ENCODE results near the gene INPP4B. TPM values are rescaled to one million over a fixed set of nuclear protein-coding genes. Genes with fewer than 3 reads are reported as not detected.

INPP4B gene
- total and polyA plus RNA-seq, 7 experiments from 2014 or later, result 52.8 to 77.5 (median 64.2) TPM

DNA sequence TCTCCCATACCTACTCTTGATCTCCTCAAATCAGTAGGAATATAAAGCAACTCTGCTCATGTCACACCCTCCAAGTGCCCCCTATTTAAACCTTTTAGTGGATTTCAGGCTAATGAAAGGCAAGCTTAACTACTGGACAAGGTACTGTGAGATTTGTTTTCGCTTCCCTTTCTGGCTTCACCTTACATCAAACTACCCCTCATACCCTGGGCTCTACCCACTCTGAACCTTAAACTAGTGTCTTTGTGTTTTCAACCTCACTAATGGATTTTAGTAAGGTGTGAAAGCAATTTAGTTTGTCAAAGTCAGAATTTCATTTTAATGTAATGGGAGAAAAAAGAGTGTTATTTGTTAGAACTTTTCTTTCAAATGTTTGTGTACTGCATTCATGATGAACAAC lies 291.7 kb downstream of the INPP4B start:
- intact Hi-C loops (cut with micrococcal nuclease), result no loop called here
- Histone ChIP-seq H3K4me3 (ENCODE audit: low read length) (no peak overlapping the region), H3K4me1 (ENCODE audit: control insufficient read depth in 2 of 2, insufficient read depth in 2 of 2, low read length in 2 of 2) (peaks cover 0 to 58% of the 10 kb centered on the region in 2 donors), H3K36me3 (ENCODE audit: control insufficient read depth in 2 of 3, insufficient read depth in 3 of 3, low read length in 3 of 3) (no peaks in the 10 kb centered on the region), H3K27me3 (ENCODE audit: control insufficient read depth in 2 of 2, insufficient read depth in 2 of 2, low read length in 2 of 2) (no peaks in the 10 kb centered on the region), H3K9me3 (ENCODE audit: control insufficient read depth in 2 of 3, low read length in 3 of 3) (no peaks in the 10 kb centered on the region), H3K27ac (ENCODE audit: low read depth, low read length) (no peak overlapping the region)
- ChIA-PET POLR2A (interaction anchor here (0.6 to 5.5 kb wide), 7 partner anchors 8 to 175 kb away, joined by 3 to 55 read pairs (median 4); no protein-coding TSS in a partner anchor), CTCF (interaction anchor here (2.1 kb wide), 1 partner anchor 13 kb away, joined by 5 read pairs; no protein-coding TSS in a partner anchor)
- DNase-seq (no peak), ATAC-seq (no peak)
- Mint-ChIP-seq H3K27ac (peak overlapping the region in 5 of 9 donors; percentile 18 to 95 (median 46)), H3K4me3 (peak overlapping the region in 4 of 10 donors; percentile 1 to 32 (median 16)), H3K36me3 (peaks cover 0 to 3% (median 0%) of the 10 kb centered on the region in 5 donors), H3K27me3 (no peaks in the 10 kb centered on the region), H3K4me1 (peaks cover 36 to 97% (median 88%) of the 10 kb centered on the region in 7 donors), H3K9me3 (no peaks in the 10 kb centered on the region)

GRCh38 chr4:142551517-142552305 lies 294.4 kb downstream of the INPP4B start:
- ChIA-PET CTCF (interaction anchor here (1.4 to 2.7 kb wide), 3 partner anchors 8 to 200 kb away, joined by 5 to 9 read pairs (median 5); no protein-coding TSS in a partner anchor), POLR2A (interaction anchor here (1.0 to 1.8 kb wide), 5 partner anchors 8 to 196 kb away, joined by 3 to 10 read pairs (median 4); no protein-coding TSS in a partner anchor)
- Histone ChIP-seq H3K4me1 (ENCODE audit: control insufficient read depth in 2 of 2, insufficient read depth in 2 of 2, low read length in 2 of 2) (peaks cover 0 to 46% of the 10 kb centered on the region in 2 donors), H3K27ac (ENCODE audit: low read depth, low read length) (no peak overlapping the region), H3K9me3 (ENCODE audit: control insufficient read depth in 2 of 3, low read length in 3 of 3) (no peaks in the 10 kb centered on the region), H3K27me3 (ENCODE audit: control insufficient read depth in 2 of 2, insufficient read depth in 2 of 2, low read length in 2 of 2) (no peaks in the 10 kb centered on the region), H3K4me3 (ENCODE audit: low read length) (no peak overlapping the region), H3K36me3 (ENCODE audit: control insufficient read depth in 2 of 3, insufficient read depth in 3 of 3, low read length in 3 of 3) (no peaks in the 10 kb centered on the region)
- peaks cover 0 to 4% (median 0%) of the 10 kb centered on the region in 11 donors for H3K9me3 Mint-ChIP-seq
- H3K4me3 Mint-ChIP-seq, result peak overlapping the region in 4 of 10 donors; percentile 7 to 44 (median 18)
- peaks cover 27 to 86% (median 74%) of the 10 kb centered on the region in 7 donors for H3K4me1 Mint-ChIP-seq
- peak overlapping the region in 7 of 9 donors; percentile 32 to 95 (median 71) for H3K27ac Mint-ChIP-seq
- no peak for ATAC-seq
- no peaks in the 10 kb centered on the region for H3K27me3 Mint-ChIP-seq
- DNase-seq, result no peak
- H3K36me3 Mint-ChIP-seq, result peaks cover 0 to 6% (median 3%) of the 10 kb centered on the region in 5 donors
- intact Hi-C loops (cut with micrococcal nuclease), result loop anchor here in 1 of 2 donors (2.0 kb wide), 1 partner anchor 15 kb away; no protein-coding TSS in a partner anchor

DNA sequence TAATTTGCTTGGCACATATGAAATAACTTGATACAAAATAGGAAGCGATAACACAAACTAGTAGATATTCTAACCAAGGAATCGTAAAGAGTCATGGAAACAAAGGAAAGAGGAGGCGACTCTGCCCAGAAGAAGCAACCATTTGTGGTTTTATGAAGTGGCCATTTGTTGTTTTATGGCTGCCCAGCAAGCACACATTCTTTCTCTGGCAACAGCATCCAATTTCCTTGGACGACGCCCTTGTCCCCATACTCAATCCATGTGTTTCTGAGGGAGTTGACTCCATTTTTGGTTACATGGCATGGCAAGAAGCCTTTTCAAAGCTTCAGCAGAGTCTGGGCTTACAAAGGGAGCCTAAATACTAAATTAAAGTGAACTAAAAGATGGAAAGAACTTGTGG lies 295.1 kb downstream of the INPP4B start:
- Mint-ChIP-seq H3K27me3 (no peaks in the 10 kb centered on the region), H3K4me3 (no peak overlapping the region), H3K4me1 (peaks cover 22 to 79% (median 66%) of the 10 kb centered on the region in 7 donors), H3K36me3 (peaks cover 3 to 9% (median 3%) of the 10 kb centered on the region in 5 donors), H3K27ac (peak overlapping the region in 4 of 9 donors; percentile 69 to 95 (median 74)), H3K9me3 (peaks cover 0 to 4% (median 0%) of the 10 kb centered on the region in 11 donors)
- Histone ChIP-seq H3K27ac (ENCODE audit: low read depth, low read length) (no peak overlapping the region), H3K36me3 (ENCODE audit: control insufficient read depth in 2 of 3, insufficient read depth in 3 of 3, low read length in 3 of 3) (no peaks in the 10 kb centered on the region), H3K4me1 (ENCODE audit: control insufficient read depth in 2 of 2, insufficient read depth in 2 of 2, low read length in 2 of 2) (peaks cover 0 to 39% of the 10 kb centered on the region in 2 donors), H3K9me3 (ENCODE audit: control insufficient read depth in 2 of 3, low read length in 3 of 3) (no peaks in the 10 kb centered on the region), H3K27me3 (ENCODE audit: control insufficient read depth in 2 of 2, insufficient read depth in 2 of 2, low read length in 2 of 2) (no peaks in the 10 kb centered on the region), H3K4me3 (ENCODE audit: low read length) (no peak overlapping the region)
- ChIA-PET POLR2A (interaction anchor here (1.0 to 1.2 kb wide), 2 partner anchors 10 to 146 kb away, joined by 3 to 4 read pairs; no protein-coding TSS in a partner anchor), CTCF (interaction anchor here (1.7 to 2.7 kb wide), 2 partner anchors 16 to 199 kb away, joined by 5 to 9 read pairs; no protein-coding TSS in a partner anchor)
- ATAC-seq, result no peak
- intact Hi-C loops (cut with micrococcal nuclease), result loop anchor here in 1 of 2 donors (1.0 to 2.0 kb wide), 2 partner anchors 10 to 16 kb away; no protein-coding TSS in a partner anchor
- DNase-seq, result no peak

GRCh38 chr4:142549726-142550463 lies 296.2 kb downstream of the INPP4B start:
- Histone ChIP-seq H3K27me3 (ENCODE audit: control insufficient read depth in 2 of 2, insufficient read depth in 2 of 2, low read length in 2 of 2) (no peaks in the 10 kb centered on the region), H3K36me3 (ENCODE audit: control insufficient read depth in 2 of 3, insufficient read depth in 3 of 3, low read length in 3 of 3) (no peaks in the 10 kb centered on the region), H3K9me3 (ENCODE audit: control insufficient read depth in 2 of 3, low read length in 3 of 3) (no peaks in the 10 kb centered on the region), H3K27ac (ENCODE audit: low read depth, low read length) (no peak overlapping the region), H3K4me1 (ENCODE audit: control insufficient read depth in 2 of 2, insufficient read depth in 2 of 2, low read length in 2 of 2) (peaks cover 0 to 36% of the 10 kb centered on the region in 2 donors), H3K4me3 (ENCODE audit: low read length) (no peak overlapping the region)
- Mint-ChIP-seq H3K4me1 (peaks cover 22 to 70% (median 58%) of the 10 kb centered on the region in 7 donors), H3K27ac (peak overlapping the region in 6 of 9 donors; percentile 7 to 95 (median 40)), H3K27me3 (no peaks in the 10 kb centered on the region), H3K36me3 (peaks cover 3 to 10% (median 4%) of the 10 kb centered on the region in 5 donors), H3K9me3 (peaks cover 0 to 4% (median 0%) of the 10 kb centered on the region in 11 donors), H3K4me3 (peak overlapping the region in 7 of 10 donors; percentile 6 to 43 (median 33))
- CTCF ChIA-PET, result interaction anchor here (0.6 kb wide), 1 partner anchor 9 kb away, joined by 3 read pairs; no protein-coding TSS in a partner anchor
- intact Hi-C loops (cut with micrococcal nuclease), result loop anchor here in 1 of 2 donors (1.0 to 2.0 kb wide), 2 partner anchors 9 to 17 kb away; no protein-coding TSS in a partner anchor
- ATAC-seq, result peak; percentile 18
- no peak for DNase-seq
- POLR2A ChIA-PET, result interaction anchor here (0.6 kb wide), 1 partner anchor 10 kb away, joined by 3 read pairs; no protein-coding TSS in a partner anchor

- no peaks in the 10 kb centered on the region for H3K36me3 ChIP-seq (ENCODE audit: control insufficient read depth in 2 of 3, insufficient read depth in 3 of 3, low read length in 3 of 3)
- ATAC-seq (no peak), DNase-seq (no peak)
- peaks cover 0 to 36% of the 10 kb centered on the region in 2 donors for H3K4me1 ChIP-seq (ENCODE audit: control insufficient read depth in 2 of 2, insufficient read depth in 2 of 2, low read length in 2 of 2)
- no peak overlapping the region for H3K27ac ChIP-seq (ENCODE audit: low read depth, low read length)
- H3K9me3 ChIP-seq (ENCODE audit: control insufficient read depth in 2 of 3, low read length in 3 of 3), result no peaks in the 10 kb centered on the region
- intact Hi-C loops (cut with micrococcal nuclease), result no loop called here
- Mint-ChIP-seq H3K4me3 (peak overlapping the region in 5 of 10 donors; percentile 7 to 70 (median 37)), H3K27ac (peak overlapping the region in 7 of 9 donors; percentile 3 to 95 (median 34)), H3K9me3 (peaks cover 0 to 4% (median 0%) of the 10 kb centered on the region in 11 donors), H3K4me1 (peaks cover 22 to 65% (median 52%) of the 10 kb centered on the region in 7 donors), H3K27me3 (no peaks in the 10 kb centered on the region), H3K36me3 (peaks cover under 1 to 12% (median 4%) of the 10 kb centered on the region in 5 donors)
- H3K4me3 ChIP-seq (ENCODE audit: low read length), result no peak overlapping the region
- H3K27me3 ChIP-seq (ENCODE audit: control insufficient read depth in 2 of 2, insufficient read depth in 2 of 2, low read length in 2 of 2), result no peaks in the 10 kb centered on the region
- ChIA-PET CTCF (no interaction called here), POLR2A (no interaction called here)
Observed at GRCh38 chr4:142549248-142549647, 296.9 kb downstream of the INPP4B start.
